ENCODE data around the gene ITPRID1.

DNA sequence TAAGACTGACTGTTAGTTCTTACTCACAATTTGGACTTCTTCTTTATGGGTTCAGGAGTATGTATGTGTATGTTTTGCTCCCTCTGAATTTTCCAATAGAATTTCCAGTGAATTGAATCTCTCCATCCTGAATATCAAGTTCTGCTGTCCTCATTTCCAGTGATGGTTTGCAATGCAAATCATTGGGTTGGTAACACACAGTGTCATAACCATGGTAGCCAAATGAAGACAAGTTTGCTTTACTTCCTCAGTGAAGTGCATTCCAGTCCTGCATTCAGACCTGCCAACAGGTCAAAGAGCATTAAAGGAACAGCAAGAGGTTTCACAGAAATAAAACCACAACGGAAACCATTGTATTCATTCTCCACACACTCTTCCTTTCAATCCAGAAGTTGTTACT lies 15.2 kb downstream of the ITPRID1 start:
- no peak for TF ChIP-seq EZH2 (IDR thresholded peaks at IDR 0.05; ENCODE audit: low read depth)
- TF ChIP-seq, protein P1, sequence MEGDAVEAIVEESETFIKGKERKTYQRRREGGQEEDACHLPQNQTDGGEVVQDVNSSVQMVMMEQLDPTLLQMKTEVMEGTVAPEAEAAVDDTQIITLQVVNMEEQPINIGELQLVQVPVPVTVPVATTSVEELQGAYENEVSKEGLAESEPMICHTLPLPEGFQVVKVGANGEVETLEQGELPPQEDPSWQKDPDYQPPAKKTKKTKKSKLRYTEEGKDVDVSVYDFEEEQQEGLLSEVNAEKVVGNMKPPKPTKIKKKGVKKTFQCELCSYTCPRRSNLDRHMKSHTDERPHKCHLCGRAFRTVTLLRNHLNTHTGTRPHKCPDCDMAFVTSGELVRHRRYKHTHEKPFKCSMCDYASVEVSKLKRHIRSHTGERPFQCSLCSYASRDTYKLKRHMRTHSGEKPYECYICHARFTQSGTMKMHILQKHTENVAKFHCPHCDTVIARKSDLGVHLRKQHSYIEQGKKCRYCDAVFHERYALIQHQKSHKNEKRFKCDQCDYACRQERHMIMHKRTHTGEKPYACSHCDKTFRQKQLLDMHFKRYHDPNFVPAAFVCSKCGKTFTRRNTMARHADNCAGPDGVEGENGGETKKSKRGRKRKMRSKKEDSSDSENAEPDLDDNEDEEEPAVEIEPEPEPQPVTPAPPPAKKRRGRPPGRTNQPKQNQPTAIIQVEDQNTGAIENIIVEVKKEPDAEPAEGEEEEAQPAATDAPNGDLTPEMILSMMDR (conservative IDR thresholded peaks at IDR 0.05) = no peak
